Measurements from ENCODE around the gene KCNJ16. TPM values are rescaled to one million over a fixed set of nuclear protein-coding genes. Genes with fewer than 3 reads are reported as not detected.

KCNJ16 gene
- total RNA-seq, 2 donors from 2014 or later, result 1.3 TPM; not detected in 1

GRCh38 chr17:70183508-70183907, 108.5 kb downstream of the KCNJ16 start:
- no peak overlapping the region for H3K4me3 ChIP-seq
- no peak for DNase-seq (ENCODE audit: low spot score)
- 72% methylated on average over 4 of the region's 4 CpGs for WGBS
- no peak overlapping the region for H3K27ac ChIP-seq
- H3K4me1 ChIP-seq (replicated peaks), result no peaks in the 10 kb centered on the region
- TF ChIP-seq POLR2A (IDR thresholded peaks at IDR 0.05), result no peak
- no peak for TF ChIP-seq CTCF (IDR thresholded peaks at IDR 0.05)
- TF ChIP-seq POLR2AphosphoS5 (IDR thresholded peaks at IDR 0.05), result no peak
- intact Hi-C loops (cut with DNase I), result no loop called here
- no peaks in the 10 kb centered on the region for H3K9me3 ChIP-seq
- no peaks in the 10 kb centered on the region for H3K27me3 ChIP-seq (replicated peaks; ENCODE audit: insufficient read depth)
- H3K36me3 ChIP-seq, result no peaks in the 10 kb centered on the region

- TF ChIP-seq POLR2AphosphoS5 (IDR thresholded peaks at IDR 0.05) (no peak), POLR2A (IDR thresholded peaks at IDR 0.05) (no peak), CTCF (IDR thresholded peaks at IDR 0.05) (no peak)
- H3K27me3 ChIP-seq (replicated peaks; ENCODE audit: insufficient read depth), result no peaks in the 10 kb centered on the region
- no peak for DNase-seq (ENCODE audit: low spot score)
These were observed 109.2 kb downstream of the KCNJ16 start for GRCh38 chr17:70184207-70184606.

GRCh38 chr17:70184770-70185169, 109.7 kb downstream of the KCNJ16 start:
- DNase-seq (ENCODE audit: low spot score), result no peak
- 54% methylated on average over 4 of the region's 4 CpGs for WGBS
- H3K27me3 ChIP-seq (replicated peaks; ENCODE audit: insufficient read depth), result no peaks in the 10 kb centered on the region
- H3K4me1 ChIP-seq (replicated peaks), result no peaks in the 10 kb centered on the region
- H3K36me3 ChIP-seq, result no peaks in the 10 kb centered on the region
- intact Hi-C loops (cut with DNase I), result no loop called here
- TF ChIP-seq CTCF (IDR thresholded peaks at IDR 0.05), result no peak
- no peak for TF ChIP-seq POLR2AphosphoS5 (IDR thresholded peaks at IDR 0.05)
- TF ChIP-seq POLR2A (IDR thresholded peaks at IDR 0.05), result no peak
- no peak overlapping the region for H3K27ac ChIP-seq
- no peak overlapping the region for H3K4me3 ChIP-seq
- no peaks in the 10 kb centered on the region for H3K9me3 ChIP-seq

More at GRCh38 chr17:70184207-70184606, 109.2 kb downstream of the KCNJ16 start:
- Histone ChIP-seq H3K36me3 (no peaks in the 10 kb centered on the region), H3K4me1 (replicated peaks) (no peaks in the 10 kb centered on the region), H3K4me3 (no peak overlapping the region), H3K9me3 (no peaks in the 10 kb centered on the region), H3K27ac (no peak overlapping the region)
- intact Hi-C loops (cut with DNase I), result no loop called here

Other genes with a start within 250 kb of the KCNJ16 start
- gene KCNJ2, start 94.3 kb downstream of the KCNJ16 start, total RNA-seq, result 1 to 10 TPM; 2.6 to 3.1 TPM